ENCODE data around the gene ARID1B.

DNA sequence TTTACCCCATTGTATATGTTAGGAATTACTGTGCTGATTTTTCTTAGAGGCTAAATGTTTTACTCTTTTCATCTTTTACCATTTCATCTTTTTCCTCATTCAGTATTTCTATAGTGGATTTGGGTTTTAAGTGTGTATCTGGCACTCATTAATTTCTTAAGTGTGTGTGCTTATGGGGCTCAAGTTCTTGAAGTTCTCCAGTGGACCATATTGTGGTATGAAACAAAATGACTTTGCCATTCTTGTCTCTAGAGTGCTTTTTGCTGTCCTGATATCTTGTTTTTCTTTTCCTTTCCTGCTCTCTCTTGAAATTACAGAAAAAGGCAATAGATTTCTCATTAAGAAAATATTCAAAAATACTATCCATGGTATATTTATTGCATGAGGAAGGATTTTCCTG lies 123.1 kb downstream of the ARID1B start:
- TF ChIP-seq CTCF (tag by site-specific recombination; IDR thresholded peaks at IDR 0.05) (no peak), ZNF184 (tag by site-specific recombination; IDR thresholded peaks at IDR 0.05) (no peak), ZNF335 (tag by site-specific recombination; conservative IDR thresholded peaks at IDR 0.05) (no peak), OSR2 (tag by site-specific recombination; IDR thresholded peaks at IDR 0.05) (no peak), KLF10 (tag by site-specific recombination; IDR thresholded peaks at IDR 0.05) (no peak), ZNF146 (tag by site-specific recombination; IDR thresholded peaks at IDR 0.05) (no peak), ZFHX2 (tag by site-specific recombination; conservative IDR thresholded peaks at IDR 0.05) (no peak)

Measured in HEK293 (cell line).